Gastroesophageal sphincter (tissue), 4 donors: ENCODE results near the gene CSRNP3. TPM values are rescaled to one million over a fixed set of nuclear protein-coding genes. Genes with fewer than 3 reads are reported as not detected.

Experiments
- ATAC-seq: fragments of 150-250 bp; one replicate; pipeline ENCODE4 v1.9.1; 2016; ENCODE audit warnings: mild to moderate bottlenecking, moderate library complexity
- H3K27ac ChIP-seq, 4 donors: fragments of 200-600 bp; sonication (generic) in 3 of 4; 1 replicate in 3 of 4; 2 replicates in 1 of 4; pipeline ENCODE4 v1.5.1; 2016 to 2019
- H3K27me3 ChIP-seq: fragments of 200-600 bp; sonication (generic); one replicate; pipeline ENCODE4 v1.5.1; 2019
- H3K36me3 ChIP-seq, 2 donors: fragments of 200-600 bp; sonication (generic); one replicate each; pipeline ENCODE4 v1.5.1; 2019; ENCODE audit warnings: control low read depth in 1 of 2
- H3K4me1 ChIP-seq, 3 donors: fragments of 200-600 bp; sonication (generic); 1 replicate in 2 of 3; 2 replicates in 1 of 3; pipeline ENCODE4 v1.5.1; 2016 to 2019; ENCODE audit warnings: control low read depth in 2 of 3
- H3K4me3 ChIP-seq, 2 donors: fragments of 200-600 bp; sonication (generic); one replicate each; pipeline ENCODE4 v1.5.1; 2019; ENCODE audit warnings: mild to moderate bottlenecking in 1 of 2, moderate library complexity in 1 of 2
- H3K9me3 ChIP-seq, 3 donors: fragments of 200-600 bp; sonication (generic); one replicate each; pipeline ENCODE4 v1.5.1; 2017 to 2019; ENCODE audit warnings: control low read depth in 2 of 3
- CTCF ChIP-seq, 4 experiments: fragments of 200-600 bp in 2 of 4; fragments of 450-650 bp in 2 of 4; sonication (generic) in 1 of 4; IDR thresholded peaks; one replicate each; pipeline ENCODE4 v1.5.1; 2017 to 2019; ENCODE audit warnings: antibody characterized with exemption in 4 of 4, mild to moderate bottlenecking in 2 of 4, moderate library complexity in 2 of 4
- EP300 ChIP-seq: sonication (generic); formaldehyde crosslinking; IDR thresholded peaks from one replicate; pipeline ENCODE4 v1.6.1; 2017; ENCODE audit warnings: antibody characterized with exemption, mild to moderate bottlenecking
- POLR2A ChIP-seq, 2 donors: fragments of 450-650 bp; IDR thresholded peaks; one replicate each; pipeline ENCODE4 v1.6.1; 2017; ENCODE audit warnings: antibody characterized with exemption in 2 of 2, mild to moderate bottlenecking in 2 of 2, moderate library complexity in 1 of 2
- POLR2AphosphoS5 ChIP-seq: sonication (generic); formaldehyde crosslinking; IDR thresholded peaks from one replicate; pipeline ENCODE4 v1.6.1; 2017; ENCODE audit warnings: antibody characterized with exemption
- WGBS, 2 donors: methylation state at CpG; one replicate each; pipeline ENCODE4 v1.1.5; 2018; ENCODE audit warnings: low coverage in 1 of 2; 5-methylcytosine and 5-hydroxymethylcytosine counted together
- total RNA-seq, 4 donors: library from RNA; depleted of rRNA; stranded (reverse); fragments of >200 nt; gene quantifications; one replicate each; pipeline ENCODE4 v1.1.0, GENCODE V29; 2016

Gene CSRNP3
- total RNA-seq, 4 donors from 2014 or later: 0.81 to 5.4 (median 3.1) TPM

DNA sequence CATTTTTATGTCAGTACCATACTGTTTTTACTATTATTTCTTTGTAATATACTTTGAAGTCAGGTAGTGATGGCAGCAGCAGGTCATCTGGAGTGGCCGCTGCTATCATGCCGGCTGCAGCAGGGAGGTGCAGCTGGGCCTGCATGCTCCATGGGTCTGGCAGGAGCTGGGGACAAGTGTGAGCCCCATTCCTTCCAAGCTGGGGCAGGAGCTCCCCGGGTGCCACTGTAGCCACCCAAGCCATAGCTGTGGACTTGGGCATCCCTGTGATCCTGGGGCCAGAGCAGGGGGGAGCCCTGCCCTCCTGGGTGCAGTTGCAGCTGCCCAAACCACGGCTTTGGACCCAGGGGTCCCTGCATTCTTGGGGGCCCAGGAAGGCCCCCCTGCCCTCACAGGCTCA lies 59.2 kb downstream of the CSRNP3 start:
- H3K36me3 ChIP-seq: no peaks in the 10 kb centered on the region
- H3K9me3 ChIP-seq: no peaks in the 10 kb centered on the region
- H3K4me1 ChIP-seq: no peaks in the 10 kb centered on the region
- no CpG with 5 or more reads among the region's 4 CpGs for WGBS, 2 donors
- TF ChIP-seq CTCF (IDR thresholded peaks at IDR 0.05) (no peak), EP300 (no peak), POLR2A (IDR thresholded peaks at IDR 0.05) (no peak)
- H3K27ac ChIP-seq: no peak overlapping the region
- no peak overlapping the region for H3K4me3 ChIP-seq
- ATAC-seq: no peak
- no peaks in the 10 kb centered on the region for H3K27me3 ChIP-seq

- TF ChIP-seq EP300 (no peak), POLR2AphosphoS5 (no peak), CTCF (IDR thresholded peaks at IDR 0.05) (no peak), POLR2A (IDR thresholded peaks at IDR 0.05) (no peak)
- 84 to 100% methylated on average over 1 to 3 of the region's 3 CpGs for WGBS, 2 donors
- no peaks in the 10 kb centered on the region for H3K4me1 ChIP-seq
Measured at GRCh38 chr2:165529130-165529529, 59.6 kb downstream of the CSRNP3 start.

GRCh38 chr2:165533331-165533730 lies 63.8 kb downstream of the CSRNP3 start:
- no peaks in the 10 kb centered on the region for H3K4me1 ChIP-seq
- H3K27me3 ChIP-seq: no peaks in the 10 kb centered on the region
- ATAC-seq: no peak
- H3K9me3 ChIP-seq: no peaks in the 10 kb centered on the region
- no peak for TF ChIP-seq EP300
- TF ChIP-seq CTCF (IDR thresholded peaks at IDR 0.05): no peak
- TF ChIP-seq POLR2AphosphoS5: no peak
- no peak for TF ChIP-seq POLR2A (IDR thresholded peaks at IDR 0.05)
- no peak overlapping the region for H3K27ac ChIP-seq
- no peak overlapping the region for H3K4me3 ChIP-seq
- H3K36me3 ChIP-seq: no peaks in the 10 kb centered on the region
- WGBS, 2 donors: 50 to 67% methylated on average over 1 of the region's 1 CpG

More at GRCh38 chr2:165529130-165529529, 59.6 kb downstream of the CSRNP3 start:
- Histone ChIP-seq H3K27me3 (no peaks in the 10 kb centered on the region), H3K4me3 (no peak overlapping the region), H3K36me3 (no peaks in the 10 kb centered on the region), H3K27ac (no peak overlapping the region), H3K9me3 (no peaks in the 10 kb centered on the region)
- no peak for ATAC-seq

GRCh38 chr2:165535471-165535870 lies 66.0 kb downstream of the CSRNP3 start:
- Histone ChIP-seq H3K36me3 (no peaks in the 10 kb centered on the region), H3K27ac (no peak overlapping the region), H3K27me3 (no peaks in the 10 kb centered on the region), H3K9me3 (no peaks in the 10 kb centered on the region), H3K4me3 (no peak overlapping the region), H3K4me1 (no peaks in the 10 kb centered on the region)
- ATAC-seq: no peak
- TF ChIP-seq POLR2AphosphoS5: no peak
- TF ChIP-seq CTCF (IDR thresholded peaks at IDR 0.05): no peak
- no peak for TF ChIP-seq EP300
- no peak for TF ChIP-seq POLR2A (IDR thresholded peaks at IDR 0.05)
- WGBS, 2 donors: 71 to 88% methylated on average over 2 of the region's 2 CpGs

DNA sequence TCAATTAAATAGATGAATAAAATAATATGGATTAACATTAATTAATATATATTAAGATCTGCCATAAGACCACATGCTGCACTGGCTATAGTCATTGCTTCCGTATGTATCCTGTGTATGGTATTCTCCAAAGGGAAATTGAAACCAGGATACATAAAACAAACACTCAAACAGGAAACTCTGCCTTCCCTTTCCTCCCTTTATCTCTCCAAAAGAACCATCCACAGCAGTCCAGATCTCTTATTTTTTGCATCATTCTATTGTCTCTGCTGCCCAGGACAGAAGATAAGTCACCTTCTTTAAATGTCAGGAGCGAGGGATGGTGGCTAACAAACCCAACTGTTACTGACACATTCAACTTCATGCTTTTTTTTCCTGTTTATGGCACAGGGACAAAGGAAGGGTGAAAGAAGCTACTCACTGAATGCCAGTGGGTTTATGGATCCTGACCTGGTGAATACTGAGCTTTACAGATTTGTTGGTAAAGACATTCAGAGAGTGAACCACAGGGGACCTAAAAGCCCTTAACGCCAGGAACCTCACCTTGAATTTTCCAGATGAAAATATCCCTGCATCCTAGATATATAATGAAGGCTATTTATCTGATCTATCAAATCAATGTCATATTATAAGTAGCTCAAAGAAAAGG lies 67.5 kb downstream of the CSRNP3 start:
- Histone ChIP-seq H3K9me3 (no peaks in the 10 kb centered on the region), H3K27me3 (no peaks in the 10 kb centered on the region), H3K4me3 (no peak overlapping the region), H3K27ac (no peak overlapping the region), H3K36me3 (no peaks in the 10 kb centered on the region), H3K4me1 (no peaks in the 10 kb centered on the region)
- ATAC-seq: no peak
- TF ChIP-seq POLR2AphosphoS5 (no peak), EP300 (no peak), CTCF (IDR thresholded peaks at IDR 0.05) (no peak), POLR2A (IDR thresholded peaks at IDR 0.05) (no peak)
- WGBS, 2 donors: 45 to 54% methylated on average over 3 of the region's 3 CpGs
